ENCODE results near the gene HOXD8.
A peak's percentile ranks its signal among the peaks of the same experiment; 100 is the strongest.

DNA sequence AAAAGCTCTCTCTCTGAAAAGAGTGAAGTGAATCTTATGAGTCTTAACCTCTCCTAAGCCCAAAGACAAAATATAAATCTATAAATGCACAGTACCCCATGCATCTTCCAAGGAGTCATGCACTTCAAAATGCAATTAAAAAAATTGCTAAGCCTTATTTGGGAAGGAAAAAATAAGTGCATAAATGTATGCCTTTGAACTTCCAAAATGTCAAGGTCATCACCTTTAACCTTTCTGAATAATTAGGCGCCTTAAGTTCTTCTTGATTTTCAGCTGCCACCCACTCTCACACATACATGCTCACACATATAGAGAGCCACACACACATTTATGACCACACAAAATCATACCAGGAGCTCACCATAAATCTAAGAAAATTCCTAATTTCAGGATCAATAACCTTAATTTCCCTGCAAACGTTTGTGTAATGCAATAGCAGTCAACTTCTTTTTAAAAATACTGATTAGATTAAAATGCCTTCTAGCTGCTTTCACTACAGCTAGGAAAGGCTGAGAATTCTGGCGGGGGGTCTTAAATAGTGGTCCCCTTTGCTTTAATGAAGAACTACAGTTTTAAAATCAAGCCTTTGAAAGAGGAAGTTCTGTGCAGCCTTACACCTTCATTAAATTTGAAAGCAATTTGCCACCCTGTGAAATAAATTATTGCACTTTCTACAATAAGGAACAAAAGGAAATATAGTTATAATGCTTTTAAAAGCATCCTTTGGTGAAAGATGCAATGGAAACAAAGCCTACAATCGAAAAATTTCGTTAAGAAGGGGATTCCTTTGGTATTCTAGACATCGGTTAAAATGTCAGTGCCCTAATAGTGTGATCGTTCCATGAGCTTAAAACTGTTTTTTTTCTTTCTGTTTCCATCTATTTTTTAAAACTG lies 18.8 kb upstream of the HOXD8 start:
- TF ChIP-seq, protein P1, sequence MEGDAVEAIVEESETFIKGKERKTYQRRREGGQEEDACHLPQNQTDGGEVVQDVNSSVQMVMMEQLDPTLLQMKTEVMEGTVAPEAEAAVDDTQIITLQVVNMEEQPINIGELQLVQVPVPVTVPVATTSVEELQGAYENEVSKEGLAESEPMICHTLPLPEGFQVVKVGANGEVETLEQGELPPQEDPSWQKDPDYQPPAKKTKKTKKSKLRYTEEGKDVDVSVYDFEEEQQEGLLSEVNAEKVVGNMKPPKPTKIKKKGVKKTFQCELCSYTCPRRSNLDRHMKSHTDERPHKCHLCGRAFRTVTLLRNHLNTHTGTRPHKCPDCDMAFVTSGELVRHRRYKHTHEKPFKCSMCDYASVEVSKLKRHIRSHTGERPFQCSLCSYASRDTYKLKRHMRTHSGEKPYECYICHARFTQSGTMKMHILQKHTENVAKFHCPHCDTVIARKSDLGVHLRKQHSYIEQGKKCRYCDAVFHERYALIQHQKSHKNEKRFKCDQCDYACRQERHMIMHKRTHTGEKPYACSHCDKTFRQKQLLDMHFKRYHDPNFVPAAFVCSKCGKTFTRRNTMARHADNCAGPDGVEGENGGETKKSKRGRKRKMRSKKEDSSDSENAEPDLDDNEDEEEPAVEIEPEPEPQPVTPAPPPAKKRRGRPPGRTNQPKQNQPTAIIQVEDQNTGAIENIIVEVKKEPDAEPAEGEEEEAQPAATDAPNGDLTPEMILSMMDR (IDR thresholded peaks at IDR 0.05) = 0 out of 2 replicates have a peak, but pooled peaks have one; percentile 35
- no peak for TF ChIP-seq REST (IDR thresholded peaks at IDR 0.05; ENCODE audit: insufficient read depth in 1 of 2, low read depth in 2 of 2, low read length in 1 of 2)
- no peak for TF ChIP-seq POLR2AphosphoS5 (IDR thresholded peaks at IDR 0.05; ENCODE audit: low read depth, low read length)
- TF ChIP-seq SIN3A (IDR thresholded peaks at IDR 0.05; ENCODE audit: borderline replicate concordance, insufficient read depth, low read depth, low read length) = no peak
